Fibroblast of mammary gland (primary cell): Measurements from ENCODE around the gene TECPR1.

Experiments used
- DNase-seq: peaks from one replicate; pipeline ENCODE4 v3.0.0-alpha.2; 2010; ENCODE audit warnings: low read depth
- H3K4me3 ChIP-seq: 2 replicates; pipeline ENCODE4 v1.5.1; 2011; ENCODE audit warnings: low read depth, mild to moderate bottlenecking, low read length, moderate library complexity; ENCODE audit not compliant: control insufficient read depth
- TF ChIP-seq, protein P1 (sequence below): conservative IDR thresholded peaks from 2 replicates; pipeline ENCODE4 v1.5.1; 2011; ENCODE audit warnings: low read depth, low read length, inconsistent platforms; ENCODE audit not compliant: control insufficient read depth, insufficient read depth

The TECPR1 gene

DNA sequence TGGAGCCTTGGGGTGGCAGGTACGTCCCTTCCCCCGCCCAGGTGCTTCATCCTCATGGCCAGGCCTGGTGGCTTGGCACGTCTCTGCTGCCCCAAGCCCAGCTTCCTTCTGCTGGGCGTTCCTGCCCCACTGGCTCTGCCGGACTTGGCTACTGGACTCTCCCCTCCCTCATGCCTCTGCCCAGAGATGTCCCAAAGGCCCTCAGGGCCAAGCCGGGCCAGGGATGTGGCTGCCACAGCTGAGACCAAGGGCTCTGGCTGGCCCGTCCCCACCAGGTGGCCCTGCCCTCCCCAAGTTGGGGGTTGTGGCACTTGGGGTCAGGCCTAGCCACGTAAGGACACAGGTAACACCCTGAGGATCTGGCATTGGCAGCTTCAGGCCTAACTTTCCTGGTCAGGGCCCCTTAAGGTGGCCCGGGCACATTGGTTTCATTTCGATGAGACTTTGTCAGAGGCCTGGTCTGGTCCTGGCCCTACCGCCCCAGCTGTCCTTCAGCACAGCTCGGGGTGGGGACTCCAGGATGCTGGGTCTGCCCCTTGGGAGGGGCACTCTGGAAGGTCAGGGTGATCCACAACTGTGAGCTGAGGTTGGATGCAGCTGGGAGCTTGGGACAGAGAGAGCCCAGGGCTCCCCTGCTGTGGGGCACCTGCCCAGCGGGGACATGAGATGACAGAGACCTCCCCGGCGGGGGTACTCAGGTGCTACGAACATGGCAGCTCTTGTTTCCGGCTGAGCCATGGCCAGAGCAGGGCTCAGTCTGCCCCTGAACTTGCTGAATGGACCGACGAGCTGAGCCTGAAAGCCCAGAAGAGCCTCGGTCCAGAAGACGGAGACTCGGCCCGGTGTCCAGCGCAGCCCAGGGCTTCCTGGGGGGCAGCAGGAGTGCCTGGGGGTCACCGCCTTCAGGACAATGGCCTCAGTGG, 37.9 kb downstream of the TECPR1 start:
- no peak overlapping the region for H3K4me3 ChIP-seq
- DNase-seq: no peak
- TF ChIP-seq, protein P1, sequence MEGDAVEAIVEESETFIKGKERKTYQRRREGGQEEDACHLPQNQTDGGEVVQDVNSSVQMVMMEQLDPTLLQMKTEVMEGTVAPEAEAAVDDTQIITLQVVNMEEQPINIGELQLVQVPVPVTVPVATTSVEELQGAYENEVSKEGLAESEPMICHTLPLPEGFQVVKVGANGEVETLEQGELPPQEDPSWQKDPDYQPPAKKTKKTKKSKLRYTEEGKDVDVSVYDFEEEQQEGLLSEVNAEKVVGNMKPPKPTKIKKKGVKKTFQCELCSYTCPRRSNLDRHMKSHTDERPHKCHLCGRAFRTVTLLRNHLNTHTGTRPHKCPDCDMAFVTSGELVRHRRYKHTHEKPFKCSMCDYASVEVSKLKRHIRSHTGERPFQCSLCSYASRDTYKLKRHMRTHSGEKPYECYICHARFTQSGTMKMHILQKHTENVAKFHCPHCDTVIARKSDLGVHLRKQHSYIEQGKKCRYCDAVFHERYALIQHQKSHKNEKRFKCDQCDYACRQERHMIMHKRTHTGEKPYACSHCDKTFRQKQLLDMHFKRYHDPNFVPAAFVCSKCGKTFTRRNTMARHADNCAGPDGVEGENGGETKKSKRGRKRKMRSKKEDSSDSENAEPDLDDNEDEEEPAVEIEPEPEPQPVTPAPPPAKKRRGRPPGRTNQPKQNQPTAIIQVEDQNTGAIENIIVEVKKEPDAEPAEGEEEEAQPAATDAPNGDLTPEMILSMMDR: no peak

DNA sequence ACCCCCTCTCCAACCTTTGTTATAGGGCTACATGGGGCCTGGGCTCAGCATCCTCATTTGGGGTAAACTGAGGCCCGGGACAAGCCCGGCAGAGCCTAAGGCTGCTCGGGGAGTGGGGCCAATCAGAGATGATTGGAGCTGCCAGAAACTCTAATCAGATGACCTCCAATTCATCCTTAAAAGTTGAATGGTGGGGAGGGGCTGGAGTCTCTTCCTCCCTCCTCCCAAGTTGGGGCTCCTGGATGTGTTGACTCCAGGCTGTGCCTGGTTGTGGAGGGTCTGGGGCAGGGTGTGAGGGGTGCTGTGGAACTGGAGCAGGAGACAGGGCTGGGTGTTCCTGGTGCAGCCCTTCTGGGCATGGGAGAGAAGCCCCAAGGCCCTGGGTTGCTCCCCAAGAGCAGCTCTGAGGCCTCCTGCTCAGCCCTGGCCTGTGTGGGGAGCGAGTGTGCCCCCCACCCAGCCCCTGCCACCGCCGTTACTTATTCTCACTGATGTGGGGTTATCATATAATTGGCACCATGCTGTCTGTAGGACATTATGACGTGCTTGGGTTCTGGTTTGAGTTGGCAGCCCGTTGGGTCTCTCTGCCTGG, 38.6 kb downstream of the TECPR1 start:
- H3K4me3 ChIP-seq: no peak overlapping the region
- TF ChIP-seq, protein P1: no peak
- DNase-seq: no peak

DNA sequence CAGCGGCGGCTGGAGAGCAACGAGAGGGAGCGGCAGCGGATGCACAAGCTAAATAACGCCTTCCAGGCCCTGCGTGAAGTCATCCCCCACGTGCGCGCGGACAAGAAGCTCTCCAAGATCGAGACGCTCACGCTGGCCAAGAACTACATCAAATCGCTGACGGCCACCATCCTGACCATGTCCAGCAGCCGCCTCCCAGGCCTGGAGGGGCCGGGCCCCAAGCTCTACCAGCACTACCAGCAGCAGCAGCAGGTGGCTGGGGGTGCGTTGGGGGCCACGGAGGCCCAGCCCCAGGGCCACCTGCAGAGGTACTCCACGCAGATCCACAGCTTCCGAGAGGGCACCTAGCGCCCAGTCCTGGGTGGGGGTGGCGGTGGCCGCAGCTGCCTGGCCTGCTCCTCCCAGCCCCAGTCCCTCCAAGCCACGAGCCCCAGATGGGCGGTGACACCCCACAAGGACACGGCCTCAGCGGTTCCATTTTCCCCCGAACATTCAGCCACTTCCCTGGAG, 39.4 kb downstream of the TECPR1 start:
- TF ChIP-seq, protein P1: no peak
- DNase-seq: no peak
- no peak overlapping the region for H3K4me3 ChIP-seq

DNA sequence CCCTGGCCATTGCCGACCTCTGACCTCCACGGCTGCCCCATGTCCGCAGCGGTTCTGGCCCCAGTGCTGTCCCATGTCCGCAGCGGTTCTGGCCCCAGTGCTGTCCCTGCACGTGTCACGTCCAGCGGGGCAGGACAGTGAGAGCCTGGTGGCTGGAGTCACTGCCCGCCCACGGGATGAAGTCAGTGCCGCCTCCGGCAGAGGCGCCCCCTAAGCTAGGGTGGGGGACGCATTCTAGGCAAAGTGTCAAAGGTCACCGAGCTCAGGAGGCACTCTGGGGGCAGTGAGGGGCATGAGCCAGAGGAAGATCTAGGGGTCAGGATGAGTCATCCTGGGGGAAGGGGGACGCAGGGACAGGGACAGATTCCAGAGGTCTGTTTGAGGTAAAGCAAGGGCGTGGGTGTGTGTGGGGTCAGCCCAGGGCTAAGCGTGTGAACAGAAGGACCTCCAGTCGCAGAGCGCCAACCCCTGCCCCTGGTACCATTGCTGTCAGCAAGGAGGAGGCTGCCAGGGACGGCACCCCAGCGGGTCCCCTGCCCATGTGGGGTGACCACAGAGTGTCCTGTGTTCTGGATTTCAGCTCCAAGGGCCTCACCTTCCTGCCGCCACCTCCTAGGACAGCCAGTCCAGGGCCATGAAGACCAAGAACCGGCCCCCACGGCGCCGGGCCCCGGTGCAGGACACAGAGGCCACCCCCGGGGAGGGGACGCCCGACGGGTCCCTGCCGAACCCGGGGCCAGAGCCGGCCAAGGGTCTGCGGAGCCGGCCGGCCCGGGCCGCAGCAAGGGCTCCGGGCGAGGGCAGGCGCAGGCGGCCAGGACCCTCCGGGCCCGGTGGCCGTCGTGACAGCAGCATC, 40.1 kb downstream of the TECPR1 start:
- peak overlapping the region; percentile 15 for H3K4me3 ChIP-seq
- no peak for DNase-seq
- TF ChIP-seq, protein P1: no peak

DNA sequence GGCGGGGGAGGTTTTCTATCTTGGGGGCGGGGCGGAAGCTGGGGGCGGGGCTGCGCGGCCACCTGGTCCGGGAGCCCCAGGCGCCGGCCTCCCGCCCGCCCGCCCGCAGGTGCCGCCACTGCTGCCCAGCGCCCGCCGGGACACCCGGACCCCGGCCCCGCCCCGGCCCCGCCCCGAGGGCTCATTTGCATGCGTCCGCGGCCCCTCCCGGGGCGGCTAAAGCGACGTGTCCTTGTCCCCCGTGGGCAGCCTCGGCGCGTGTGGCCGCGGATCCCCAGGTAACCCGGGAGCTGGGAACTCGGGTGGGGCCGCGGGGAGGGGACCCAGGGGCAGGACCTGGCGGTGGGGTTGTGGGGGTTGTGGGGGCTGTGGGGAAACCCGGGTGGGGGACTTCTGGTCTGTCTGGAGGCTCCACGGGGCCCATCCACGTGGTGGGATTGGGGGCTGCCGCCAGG, 40.8 kb downstream of the TECPR1 start, which contains the start of gene BHLHA15:
BHLHA15 (plus strand) TSS at position 219 of the 455 bp plus-strand sequence. CDS start 871 bp downstream, outside the sequence.
- no peak for DNase-seq
- peak within 1 kb of the TSS; percentile 24 for H3K4me3 ChIP-seq
- TF ChIP-seq, protein P1: no peak
